Measurements from ENCODE around the gene PHLDB2. TPM values are rescaled to one million over a fixed set of nuclear protein-coding genes. Genes with fewer than 3 reads are reported as not detected.

PHLDB2 gene
- total RNA-seq, 4 donors from 2014 or later: 81.6 to 171 (median 88.2) TPM

DNA sequence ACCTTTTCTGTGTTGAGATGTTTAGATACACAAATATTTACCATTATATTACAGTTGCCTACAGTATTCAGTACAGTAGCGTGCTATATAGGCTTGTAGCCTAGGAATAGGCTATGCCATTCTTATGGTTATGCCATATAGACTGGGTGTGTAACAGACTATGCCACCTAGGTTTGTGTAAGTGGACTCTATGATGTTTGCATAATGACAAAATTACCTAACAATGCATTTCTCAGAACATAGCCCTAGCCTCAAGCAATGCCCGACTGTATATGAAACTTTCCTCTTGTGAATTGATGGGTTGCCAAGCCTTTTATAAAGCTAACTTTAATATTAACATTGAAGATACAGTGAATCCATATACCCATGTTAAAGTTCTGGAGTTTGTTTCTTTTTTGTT is 10.3 kb upstream of the PHLDB2 start:
- Histone ChIP-seq H3K9me3 (no peaks in the 10 kb centered on the region), H3K27me3 (no peaks in the 10 kb centered on the region), H3K4me1 (peaks cover 0 to 6% (median 0%) of the 10 kb centered on the region in 4 donors), H3K4me3 (no peak overlapping the region), H3K36me3 (no peaks in the 10 kb centered on the region), H3K27ac (no peak overlapping the region)
- no peak for DNase-seq (ENCODE audit: low spot score in 2 of 2)
- TF ChIP-seq POLR2A (IDR thresholded peaks at IDR 0.05) (no peak), EP300 (IDR thresholded peaks at IDR 0.05) (no peak)
- TF ChIP-seq, protein P1, sequence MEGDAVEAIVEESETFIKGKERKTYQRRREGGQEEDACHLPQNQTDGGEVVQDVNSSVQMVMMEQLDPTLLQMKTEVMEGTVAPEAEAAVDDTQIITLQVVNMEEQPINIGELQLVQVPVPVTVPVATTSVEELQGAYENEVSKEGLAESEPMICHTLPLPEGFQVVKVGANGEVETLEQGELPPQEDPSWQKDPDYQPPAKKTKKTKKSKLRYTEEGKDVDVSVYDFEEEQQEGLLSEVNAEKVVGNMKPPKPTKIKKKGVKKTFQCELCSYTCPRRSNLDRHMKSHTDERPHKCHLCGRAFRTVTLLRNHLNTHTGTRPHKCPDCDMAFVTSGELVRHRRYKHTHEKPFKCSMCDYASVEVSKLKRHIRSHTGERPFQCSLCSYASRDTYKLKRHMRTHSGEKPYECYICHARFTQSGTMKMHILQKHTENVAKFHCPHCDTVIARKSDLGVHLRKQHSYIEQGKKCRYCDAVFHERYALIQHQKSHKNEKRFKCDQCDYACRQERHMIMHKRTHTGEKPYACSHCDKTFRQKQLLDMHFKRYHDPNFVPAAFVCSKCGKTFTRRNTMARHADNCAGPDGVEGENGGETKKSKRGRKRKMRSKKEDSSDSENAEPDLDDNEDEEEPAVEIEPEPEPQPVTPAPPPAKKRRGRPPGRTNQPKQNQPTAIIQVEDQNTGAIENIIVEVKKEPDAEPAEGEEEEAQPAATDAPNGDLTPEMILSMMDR (IDR thresholded peaks at IDR 0.05): no peak
- 41% methylated on average over 2 of the region's 2 CpGs for WGBS, 2 donors

DNA sequence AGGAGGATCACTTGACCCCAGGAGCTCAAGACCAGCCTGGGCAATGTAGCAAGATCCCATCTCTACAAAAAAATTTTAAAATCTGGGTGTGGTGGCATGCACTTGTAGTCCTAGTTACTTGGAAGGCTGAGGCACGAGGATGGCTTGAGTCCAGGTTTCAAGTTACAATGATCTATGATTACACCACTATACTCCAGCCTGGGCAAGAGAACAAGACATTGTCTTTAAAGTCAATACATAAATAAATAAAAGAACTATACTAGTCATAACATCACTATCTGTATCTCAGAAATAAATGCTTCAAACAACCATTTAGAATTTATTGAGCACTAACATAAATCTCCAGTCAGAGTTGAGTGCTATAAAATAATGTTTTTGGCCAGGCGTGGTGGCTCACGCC is 8.5 kb upstream of the PHLDB2 start:
- H3K9me3 ChIP-seq: no peaks in the 10 kb centered on the region
- H3K27me3 ChIP-seq: no peaks in the 10 kb centered on the region
- no peak overlapping the region for H3K4me3 ChIP-seq
- H3K4me1 ChIP-seq: peaks cover 0 to 6% (median 0%) of the 10 kb centered on the region in 4 donors
- H3K27ac ChIP-seq: no peak overlapping the region
- H3K36me3 ChIP-seq: no peaks in the 10 kb centered on the region
- 88 to 91% methylated on average over 3 of the region's 3 CpGs for WGBS, 2 donors
- TF ChIP-seq POLR2A (IDR thresholded peaks at IDR 0.05) (no peak), EP300 (IDR thresholded peaks at IDR 0.05) (no peak)
- TF ChIP-seq, protein P1 (IDR thresholded peaks at IDR 0.05): no peak
- no peak for DNase-seq (ENCODE audit: low spot score in 2 of 2)

DNA sequence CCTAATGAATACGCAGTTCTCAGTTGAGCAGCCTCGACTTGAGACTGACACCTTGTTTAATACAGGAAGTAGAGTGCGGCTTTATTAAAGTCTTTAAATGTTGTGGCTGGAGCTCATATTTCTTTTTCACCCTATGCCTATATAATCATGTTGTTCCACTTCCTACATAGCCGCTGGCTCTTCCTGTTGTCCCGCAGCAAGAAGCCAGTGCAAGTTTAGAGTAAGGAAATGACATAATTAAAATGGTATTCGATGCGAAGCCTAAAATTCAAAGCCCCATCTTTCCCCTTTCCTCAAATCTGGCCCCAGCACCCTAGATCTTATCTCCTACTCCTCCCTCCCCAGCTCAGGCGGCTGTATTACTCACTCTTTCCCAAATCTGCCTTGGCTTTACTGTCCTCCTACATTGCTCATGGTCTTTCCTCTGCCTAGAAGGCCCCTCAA is 7.5 kb upstream of the PHLDB2 start:
- Histone ChIP-seq H3K9me3 (no peaks in the 10 kb centered on the region), H3K4me3 (no peak overlapping the region), H3K27ac (peak overlapping the region in 2 of 4 donors; percentile 22 to 33), H3K4me1 (peaks cover 0 to 6% (median 0%) of the 10 kb centered on the region in 4 donors), H3K36me3 (no peaks in the 10 kb centered on the region), H3K27me3 (no peaks in the 10 kb centered on the region)
- TF ChIP-seq, protein P1 (IDR thresholded peaks at IDR 0.05): no peak
- TF ChIP-seq POLR2A (IDR thresholded peaks at IDR 0.05) (no peak), EP300 (IDR thresholded peaks at IDR 0.05) (no peak)
- DNase-seq (ENCODE audit: low spot score in 2 of 2): no peak
- WGBS, 2 donors: 32 to 47% methylated on average over 8 of the region's 8 CpGs

DNA sequence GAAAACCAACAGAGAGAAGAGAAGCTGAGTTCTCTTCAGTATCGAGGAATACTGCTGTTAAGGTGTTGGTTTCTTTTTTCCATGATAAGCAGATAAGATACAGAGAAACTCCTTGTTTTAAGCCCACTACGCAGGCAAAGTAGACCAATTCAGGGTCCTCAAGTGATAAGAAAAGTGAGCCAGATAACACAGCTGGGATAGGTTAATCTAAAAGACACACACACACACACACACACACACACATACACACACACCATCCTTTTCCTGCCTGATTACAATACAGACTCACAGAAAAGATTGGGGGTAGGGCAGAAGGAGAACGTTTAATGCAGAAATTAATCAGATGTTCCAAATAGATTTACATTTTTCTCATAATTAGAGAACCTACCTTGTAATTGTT is 6.5 kb upstream of the PHLDB2 start:
- Histone ChIP-seq H3K36me3 (no peaks in the 10 kb centered on the region), H3K4me3 (no peak overlapping the region), H3K27me3 (no peaks in the 10 kb centered on the region), H3K4me1 (peaks cover 0 to 6% (median 0%) of the 10 kb centered on the region in 4 donors), H3K9me3 (no peaks in the 10 kb centered on the region), H3K27ac (no peak overlapping the region)
- no peak for TF ChIP-seq POLR2A (IDR thresholded peaks at IDR 0.05)
- TF ChIP-seq, protein P1 (IDR thresholded peaks at IDR 0.05): no peak
- TF ChIP-seq EP300 (IDR thresholded peaks at IDR 0.05): no peak
- WGBS, 2 donors: 61 to 66% methylated on average over 3 of the region's 3 CpGs
- no peak for DNase-seq (ENCODE audit: low spot score in 2 of 2)

DNA sequence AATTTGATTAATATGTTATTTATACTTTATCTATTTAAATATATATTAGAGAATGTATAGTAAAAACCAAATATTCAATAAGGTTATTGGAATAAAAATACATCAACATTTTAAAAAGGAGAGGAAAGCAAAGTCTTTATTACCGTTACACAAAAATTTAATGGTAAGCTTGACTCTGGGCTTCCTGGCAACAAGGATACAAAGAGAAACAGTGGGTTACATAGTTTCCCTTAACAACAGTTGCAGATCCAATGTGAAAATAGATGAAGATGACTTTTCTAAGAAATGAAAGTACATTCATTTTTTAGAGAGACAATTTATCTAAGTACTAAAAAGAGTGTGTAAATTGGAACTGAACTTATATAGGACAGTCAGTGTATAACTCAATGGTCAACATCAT is 6.0 kb upstream of the PHLDB2 start:
- no peaks in the 10 kb centered on the region for H3K9me3 ChIP-seq
- H3K27me3 ChIP-seq: no peaks in the 10 kb centered on the region
- no peak overlapping the region for H3K4me3 ChIP-seq
- whole genome bisulfite sequencing, 2 donors: 50 to 53% methylated on average over 1 of the region's 1 CpG
- no peak overlapping the region for H3K27ac ChIP-seq
- no peaks in the 10 kb centered on the region for H3K36me3 ChIP-seq
- TF ChIP-seq EP300 (IDR thresholded peaks at IDR 0.05) (no peak), POLR2A (IDR thresholded peaks at IDR 0.05) (no peak)
- TF ChIP-seq, protein P1 (IDR thresholded peaks at IDR 0.05): no peak
- DNase-seq (ENCODE audit: low spot score in 2 of 2): no peak
- H3K4me1 ChIP-seq: peaks cover 0 to 6% (median 0%) of the 10 kb centered on the region in 4 donors
